ENCODE measurements around the gene SMARCC2. TPM values are rescaled to one million over a fixed set of nuclear protein-coding genes. Genes with fewer than 3 reads are reported as not detected.
"Not testable (repeated sequence)": the region's sequence is repeated elsewhere in the genome, so short reads cannot be mapped to it uniquely, and the experiment has no call there.

SMARCC2 gene
- total RNA-seq, 1 experiment from 2014 or later, result 150 TPM

- peak; percentile 99 for DNase-seq
- CTCF ChIA-PET, result interaction anchor here (0.6 to 3.3 kb wide), 18 partner anchors 8 to 376 kb away, joined by 3 to 53 read pairs (median 3); partner anchors contain the start of genes ANKRD52, ESYT1, MYL6 and PA2G4
- intact Hi-C loops (cut with micrococcal nuclease; ENCODE audit: unreplicated experiment), result loop anchor here (2.0 to 5.0 kb wide), 5 partner anchors 39 to 183 kb away; partner anchors contain the start of genes CS, MYL6, SMARCC2 and SUOX
- Mint-ChIP-seq H3K4me3 (ENCODE audit: low read depth, unreplicated experiment) (peak within 1 kb of the TSS; percentile 97), H3K27ac (ENCODE audit: unreplicated experiment) (peak within 1 kb of the TSS; percentile 100), H3K27me3 (ENCODE audit: unreplicated experiment) (no peaks in the 10 kb centered on the region), H3K9me3 (ENCODE audit: low read depth, unreplicated experiment) (no peaks in the 10 kb centered on the region), H3K36me3 (ENCODE audit: insufficient read depth, unreplicated experiment) (peaks cover 59% of the 10 kb centered on the region), H3K4me1 (ENCODE audit: low read depth, unreplicated experiment) (peaks cover 17% of the 10 kb centered on the region)
- BruUV-seq (replicated peaks), result no TSS peak
- TF ChIP-seq CTCF (IDR thresholded peaks at IDR 0.05; ENCODE audit: unreplicated experiment), result peak; percentile 21
Measured at GRCh38 chr12:56117778-56118687, 71.2 kb downstream of the SMARCC2 start, which contains the start of gene ZC3H10. TSS of gene ZC3H10 (plus strand) at chr12:56118266. CDS start at chr12:56120563, 2,297 bp downstream.

GRCh38 chr12:56117082-56117706 is 72.1 kb downstream of the SMARCC2 start:
- Mint-ChIP-seq H3K27ac (ENCODE audit: unreplicated experiment) (peak overlapping the region; percentile 100), H3K36me3 (ENCODE audit: insufficient read depth, unreplicated experiment) (peaks cover 67% of the 10 kb centered on the region), H3K4me3 (ENCODE audit: low read depth, unreplicated experiment) (peak overlapping the region; percentile 97), H3K4me1 (ENCODE audit: low read depth, unreplicated experiment) (peaks cover 17% of the 10 kb centered on the region)
- BruUV-seq (replicated peaks), result TSS peak; percentile 97
- not testable (repeated sequence) for H3K9me3 Mint-ChIP-seq (ENCODE audit: low read depth, unreplicated experiment); DNase-seq; H3K27me3 Mint-ChIP-seq (ENCODE audit: unreplicated experiment)
- intact Hi-C loops (cut with micrococcal nuclease; ENCODE audit: unreplicated experiment), result loop anchor here (5.0 kb wide), 2 partner anchors 40 to 70 kb away; partner anchors contain the start of gene MYL6
- CTCF ChIA-PET, result interaction anchor here (1.4 to 3.3 kb wide), 3 partner anchors 9 to 72 kb away, joined by 4 to 53 read pairs (median 16); partner anchors contain the start of genes ESYT1 and SMARCC2

- CTCF ChIA-PET, result interaction anchor here (0.6 to 1.5 kb wide), 3 partner anchors 12 to 72 kb away, joined by 4 to 9 read pairs (median 4); partner anchors contain the start of gene PA2G4
- DNase-seq, result peak; percentile 96
- BruUV-seq (replicated peaks), result no TSS peak
Measured at GRCh38 chr12:56116267-56117081, 72.8 kb downstream of the SMARCC2 start, which contains the start of gene RPL41. TSS of gene RPL41 (plus strand) at chr12:56116633.

More at GRCh38 chr12:56116267-56117081, 72.8 kb downstream of the SMARCC2 start, which contains the start of gene RPL41:
- Mint-ChIP-seq H3K27ac (ENCODE audit: unreplicated experiment) (peak within 1 kb of the TSS; percentile 100), H3K27me3 (ENCODE audit: unreplicated experiment) (no peaks in the 10 kb centered on the region), H3K9me3 (ENCODE audit: low read depth, unreplicated experiment) (no peaks in the 10 kb centered on the region), H3K4me3 (ENCODE audit: low read depth, unreplicated experiment) (peak within 1 kb of the TSS; percentile 97), H3K36me3 (ENCODE audit: insufficient read depth, unreplicated experiment) (peaks cover 72% of the 10 kb centered on the region), H3K4me1 (ENCODE audit: low read depth, unreplicated experiment) (peaks cover 17% of the 10 kb centered on the region)
- intact Hi-C loops (cut with micrococcal nuclease; ENCODE audit: unreplicated experiment), result loop anchor here (5.0 kb wide), 2 partner anchors 41 to 69 kb away; partner anchors contain the start of gene MYL6
- no peak for TF ChIP-seq CTCF (IDR thresholded peaks at IDR 0.05; ENCODE audit: unreplicated experiment)
